ENCODE data around the gene ZSWIM3.

The ZSWIM3 gene

GRCh38 chr20:45833030-45833882 is 24.2 kb upstream of the ZSWIM3 start, which contains the start of gene SNX21:
Gene SNX21 (plus strand): TSS chr20:45833799. CDS start chr20:45833920, 121 bp downstream.
- no peak for DNase-seq

GRCh38 chr20:45833883-45834796 is 23.3 kb upstream of the ZSWIM3 start:
- peak; percentile 29 for DNase-seq

GRCh38 chr20:45834797-45835161 is 22.6 kb upstream of the ZSWIM3 start:
- no peak for DNase-seq

- no peak for DNase-seq
Observed at GRCh38 chr20:45835329-45835765, 22.1 kb upstream of the ZSWIM3 start.

- DNase-seq = no peak
Observed at GRCh38 chr20:45835825-45836224, 21.6 kb upstream of the ZSWIM3 start.

GRCh38 chr20:45836841-45837240 is 20.6 kb upstream of the ZSWIM3 start:
- DNase-seq = no peak

- DNase-seq = no peak
Observed at GRCh38 chr20:45840700-45841198, 16.7 kb upstream of the ZSWIM3 start.

GRCh38 chr20:45841407-45842129 is 15.8 kb upstream of the ZSWIM3 start:
- DNase-seq = no peak

- DNase-seq = no peak
Observed at GRCh38 chr20:45842169-45842812, 15.1 kb upstream of the ZSWIM3 start.

- no peak for DNase-seq
Observed at GRCh38 chr20:45843506-45843905, 13.9 kb upstream of the ZSWIM3 start.

- DNase-seq = no peak
Observed at GRCh38 chr20:45845452-45845851, 12.0 kb upstream of the ZSWIM3 start.

- no peak for DNase-seq
Observed at GRCh38 chr20:45848421-45848820, 9.0 kb upstream of the ZSWIM3 start.

GRCh38 chr20:45848969-45849582 is 8.3 kb upstream of the ZSWIM3 start:
- DNase-seq = no peak

- DNase-seq = no peak
Observed at GRCh38 chr20:45850238-45850637, 7.2 kb upstream of the ZSWIM3 start.

GRCh38 chr20:45850926-45851325 is 6.5 kb upstream of the ZSWIM3 start:
- DNase-seq = no peak

GRCh38 chr20:45851501-45851900 is 5.9 kb upstream of the ZSWIM3 start:
- no peak for DNase-seq

- DNase-seq = no peak
Observed at GRCh38 chr20:45852326-45852725, 5.1 kb upstream of the ZSWIM3 start.

- no peak for DNase-seq
Observed at GRCh38 chr20:45853484-45853883, 3.9 kb upstream of the ZSWIM3 start.

GRCh38 chr20:45857882-45858216 is 435 bp downstream of the ZSWIM3 start:
- DNase-seq = no peak

GRCh38 chr20:45859916-45860315 is 2.5 kb downstream of the ZSWIM3 start:
- DNase-seq = no peak

GRCh38 chr20:45860560-45861220 is 3.3 kb downstream of the ZSWIM3 start:
- DNase-seq = no peak
